Measurements from ENCODE around the gene CABP4. TPM values are rescaled to one million over a fixed set of nuclear protein-coding genes. Genes with fewer than 3 reads are reported as not detected.
A peak's percentile ranks its signal among the peaks of the same experiment; 100 is the strongest.

CABP4 gene
- total and polyA plus RNA-seq, 10 of the 15 experiments (the other 5 are each of a cell fraction or from before 2014, with no cell fraction given), result 0.04 to 0.41 (median 0.14) TPM; not detected in 2

GRCh38 chr11:67428052-67429001 is 26.8 kb upstream of the CABP4 start, which contains the start of gene RPS6KB2:
Gene RPS6KB2 (plus strand): TSS chr11:67428494. CDS start chr11:67428546, 52 bp downstream.
- Histone ChIP-seq H3K4me1 (ENCODE audit: control insufficient read depth, insufficient read depth, low read length) (no peaks in the 10 kb centered on the region; the same call in 1 of the 2 replicates), H3K36me3 (ENCODE audit: control insufficient read depth in 2 of 2, insufficient read depth in 2 of 2, low read length in 1 of 2) (peaks cover 0 to 2% of the 10 kb centered on the region in 2 experiments; a peak in 3 of 4 replicates), H3K27ac (ENCODE audit: control insufficient read depth, insufficient read depth) (peak within 1 kb of the TSS; percentile 69), H2AFZ (ENCODE audit: control insufficient read depth, low read depth, low read length) (peak within 1 kb of the TSS; percentile 98), H4K20me1 (ENCODE audit: control insufficient read depth, insufficient read depth) (no peaks in the 10 kb centered on the region), H3K4me3 (peak within 1 kb of the TSS; percentile 100), H3K9me3 (replicated peaks; ENCODE audit: control insufficient read depth, insufficient read depth, low read length) (no peaks in the 10 kb centered on the region), H3K9ac (ENCODE audit: control insufficient read depth, insufficient read depth, low read length) (peak within 1 kb of the TSS; percentile 93), H3K4me2 (ENCODE audit: control insufficient read depth, insufficient read depth) (peak within 1 kb of the TSS; percentile 81), H3K27me3 (replicated peaks in 1 of 2; ENCODE audit: control insufficient read depth in 2 of 2, insufficient read depth in 2 of 2, low read length in 1 of 2) (no peaks in the 10 kb centered on the region), H3K79me2 (ENCODE audit: control insufficient read depth, insufficient read depth, low read length) (peaks cover 18% of the 10 kb centered on the region)
- peak; percentile 95 for DNase-seq (ENCODE audit: low read depth, low spot score)
- peak; percentile 100 for FAIRE-seq
- CTCF ChIA-PET, result interaction anchor here (1.0 to 1.7 kb wide), 6 partner anchors 8 to 200 kb away, joined by 3 to 4 read pairs (median 3); partner anchors contain the start of genes PPP1CA and PTPRCAP
- peak; percentile 85 for ATAC-seq
- in situ Hi-C loops (cut with MboI) (no loop called here), intact Hi-C loops (cut with micrococcal nuclease; ENCODE audit: unreplicated experiment) (no loop called here)
- 1% methylated on average over 68 of the region's 68 CpGs for WGBS (ENCODE audit: insufficient coverage, insufficient replicate concordance, low lambda C conversion rate, missing lambda C conversion rate)
- SMC1A ChIA-PET (ENCODE audit: uncharacterized antibody, unreplicated experiment), result interaction anchor here (1.0 to 2.3 kb wide), 4 partner anchors 10 to 29 kb away, joined by 3 to 10 read pairs (median 8); partner anchors contain the start of genes PPP1CA, PTPRCAP and TBC1D10C
- no TSS peak for BruUV-seq (replicated peaks)
- POLR2A ChIA-PET, result interaction anchor here (0.6 to 4.4 kb wide), 17 partner anchors 10 to 75 kb away, joined by 3 to 28 read pairs (median 4); partner anchors contain the start of genes AIP, PPP1CA, PTPRCAP and TBC1D10C
- RAD21 ChIA-PET (ENCODE audit: unreplicated experiment), result interaction anchor here (0.8 to 2.1 kb wide), 10 partner anchors 9 to 83 kb away, joined by 3 to 8 read pairs (median 4); partner anchors contain the start of genes CORO1B, PITPNM1, PTPRCAP and TBC1D10C
- TF ChIP-seq BRCA1 (IDR thresholded peaks at IDR 0.05; ENCODE audit: low read depth, low read length) (0 out of 2 replicates have a peak, but pooled peaks have one; percentile 26), DPF2 (IDR thresholded peaks at IDR 0.05) (peak; percentile 67), TCF12 (IDR thresholded peaks at IDR 0.05; ENCODE audit: low read depth, low read length) (peak; percentile 82), TCF3 (IDR thresholded peaks at IDR 0.05; ENCODE audit: borderline replicate concordance, insufficient read depth, low read depth, low read length) (peak; percentile 70; the same call in 1 of the 2 replicates), ZNF217 (IDR thresholded peaks at IDR 0.05) (no peak), SREBF1 (IDR thresholded peaks at IDR 0.05; ENCODE audit: low read length) (peak; percentile 57; the same call in 1 of the 2 replicates), CBX5 (IDR thresholded peaks at IDR 0.05; ENCODE audit: low read depth) (no peak), PML (IDR thresholded peaks at IDR 0.05; ENCODE audit: low read length) (no peak), IKZF2 (IDR thresholded peaks at IDR 0.05) (no peak), MAX (IDR thresholded peaks at IDR 0.05; ENCODE audit: low read depth, low read length) (peak; percentile 72), NFIC (IDR thresholded peaks at IDR 0.05; ENCODE audit: low read depth, low read length) (no peak), BHLHE40 (IDR thresholded peaks at IDR 0.05; ENCODE audit: borderline replicate concordance in 1 of 2, low read depth in 2 of 2, low read length in 1 of 2) (peak; percentile 43 to 62; a peak in 3 of 4 replicates), IKZF1 (conservative IDR thresholded peaks at IDR 0.05) (peak; percentile 96), SIN3A (IDR thresholded peaks at IDR 0.05; ENCODE audit: low read depth, low read length) (peak; percentile 90), RFX5 (IDR thresholded peaks at IDR 0.05; ENCODE audit: low read depth, low read length) (no peak), EZH2 (IDR thresholded peaks at IDR 0.05; ENCODE audit: borderline replicate concordance, control insufficient read depth, low read depth, low read length) (no peak), POU2F2 (IDR thresholded peaks at IDR 0.05; ENCODE audit: borderline replicate concordance, low read depth, low read length) (peak; percentile 47; the same call in 2 of the 3 replicates), NKRF (conservative IDR thresholded peaks at IDR 0.05) (peak; percentile 84)

Data from GM12878 (cell line).